GM21717 (cell line): Measurements from ENCODE around the gene METAP2.
"Not testable (repeated sequence)": the region's sequence is repeated elsewhere in the genome, so short reads cannot be mapped to it uniquely, and the experiment has no call there.

Experiments used
- ATAC-seq: cut with Tn5 transposase; IDR thresholded peaks from one replicate; pipeline ENCODE4 v1.9.1; 2021; ENCODE audit warnings: mild to moderate bottlenecking, moderate library complexity; ENCODE audit not compliant: unreplicated experiment

The METAP2 gene

DNA sequence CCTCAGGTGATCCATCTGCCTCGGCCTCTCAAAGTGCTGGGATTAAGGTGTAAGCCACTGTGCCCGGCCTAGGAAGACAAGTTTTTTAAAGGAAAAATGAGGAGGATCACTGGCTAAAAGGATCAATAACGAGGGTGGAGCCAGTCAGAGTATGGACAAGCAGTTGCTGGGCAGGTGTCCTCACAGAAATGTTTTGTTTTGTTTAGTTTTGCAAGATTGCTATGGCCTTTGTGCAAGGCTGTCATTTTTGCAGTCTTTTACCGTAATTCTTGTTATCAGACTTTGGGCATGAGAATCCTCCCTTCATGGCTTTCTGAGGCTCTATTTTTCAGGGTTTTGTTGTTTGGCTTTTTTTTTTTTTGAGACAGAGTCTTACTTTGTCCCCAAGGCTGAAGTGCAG is 11.9 kb upstream of the METAP2 start:
- ATAC-seq = no peak

DNA sequence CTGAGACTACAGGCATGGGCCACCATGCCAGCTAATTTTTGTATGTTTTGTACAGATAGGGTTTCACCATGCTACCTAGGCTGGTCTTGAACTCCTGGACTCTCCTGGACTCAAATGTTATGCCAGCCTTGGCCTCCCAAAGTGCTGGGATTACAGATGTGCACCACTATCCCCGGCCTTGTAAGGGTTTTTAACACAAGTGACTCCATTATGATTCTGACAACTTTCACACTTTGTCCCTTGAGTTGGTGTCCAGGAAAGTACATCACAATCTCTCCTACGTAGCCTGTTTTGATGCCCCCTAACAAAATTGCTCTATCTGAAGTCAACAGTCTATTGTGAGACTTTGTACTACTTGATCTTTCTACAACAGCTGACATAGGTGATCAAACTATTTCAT is 11.4 kb upstream of the METAP2 start:
- ATAC-seq = no peak

- no peak for ATAC-seq
Observed at GRCh38 chr12:95463050-95463449, 10.9 kb upstream of the METAP2 start.

GRCh38 chr12:95463776-95464175 is 10.2 kb upstream of the METAP2 start:
- not testable (repeated sequence) for ATAC-seq

GRCh38 chr12:95465275-95465674 is 8.7 kb upstream of the METAP2 start:
- ATAC-seq = no peak

- no peak for ATAC-seq
Observed at GRCh38 chr12:95470300-95470699, 3.7 kb upstream of the METAP2 start.

GRCh38 chr12:95473231-95473883 is 595 bp upstream of the METAP2 start:
- ATAC-seq = peak; percentile 42

GRCh38 chr12:95474660-95474958 is 657 bp downstream of the METAP2 start:
- no peak for ATAC-seq

GRCh38 chr12:95480230-95480629 is 6.3 kb downstream of the METAP2 start:
- ATAC-seq = peak; percentile 50

- ATAC-seq = no peak
Observed at GRCh38 chr12:95481072-95481471, 7.1 kb downstream of the METAP2 start.

- no peak for ATAC-seq
Observed at GRCh38 chr12:95481888-95482287, 7.9 kb downstream of the METAP2 start.

DNA sequence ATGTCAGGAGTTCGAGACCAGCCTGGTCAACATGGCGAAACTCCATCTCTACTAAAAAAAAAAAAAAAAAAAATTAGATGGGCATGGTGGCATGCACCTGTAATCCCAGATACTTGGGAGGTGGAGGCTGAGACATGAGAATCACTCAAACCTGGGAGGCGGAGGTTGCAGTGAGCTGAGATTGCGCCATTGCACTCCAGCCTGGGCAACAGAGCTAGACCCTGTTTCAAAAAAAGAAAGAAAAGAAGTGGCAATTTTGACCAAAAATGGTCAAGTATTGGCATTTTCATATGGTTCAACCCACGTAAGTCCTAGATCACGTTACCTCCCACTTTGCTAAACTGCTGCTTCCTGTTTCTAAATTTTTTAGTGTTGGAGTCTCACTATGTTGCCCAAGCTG is 8.6 kb downstream of the METAP2 start:
- ATAC-seq = not testable (repeated sequence)

GRCh38 chr12:95484524-95484923 is 10.6 kb downstream of the METAP2 start:
- no peak for ATAC-seq

DNA sequence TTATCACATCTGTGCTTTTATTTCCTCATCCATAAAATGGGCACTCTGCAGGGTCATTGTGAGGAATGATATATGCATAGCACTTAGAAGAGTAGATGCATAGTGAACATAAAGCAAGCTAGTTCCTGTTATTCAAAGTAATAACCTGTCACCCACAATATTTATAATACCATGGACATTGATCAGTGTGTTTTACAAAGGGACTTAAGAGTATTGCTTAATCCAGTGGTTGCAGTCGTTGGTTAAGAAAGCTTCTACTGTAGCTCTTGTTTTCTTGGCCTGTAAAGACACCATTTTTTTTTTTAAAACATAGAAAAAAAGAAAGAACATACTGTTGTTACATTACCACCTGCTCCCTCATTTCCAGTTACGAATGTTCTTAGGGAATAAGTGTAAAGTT is 13.1 kb downstream of the METAP2 start:
- no peak for ATAC-seq

- ATAC-seq = no peak
Observed at GRCh38 chr12:95492462-95492861, 18.5 kb downstream of the METAP2 start.

GRCh38 chr12:95494888-95495287 is 20.9 kb downstream of the METAP2 start:
- no peak for ATAC-seq

DNA sequence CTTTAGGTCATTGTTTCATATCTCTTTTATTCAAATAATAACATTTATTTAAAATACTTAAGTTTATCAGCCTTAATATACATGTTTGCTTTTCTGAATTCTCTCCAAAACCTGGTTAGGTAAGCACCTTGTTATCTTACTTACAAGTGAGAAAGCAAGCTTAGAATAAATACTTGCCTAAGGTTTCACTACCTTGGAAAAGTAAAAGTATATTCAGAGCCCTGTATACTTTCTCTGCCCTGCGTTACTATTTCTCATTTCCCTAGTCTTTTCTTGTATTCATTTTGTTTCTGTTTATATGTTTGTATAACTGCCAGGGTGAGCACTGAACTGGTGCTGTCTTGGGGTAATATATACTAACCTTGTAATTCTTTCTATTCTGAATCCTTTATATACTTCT is 21.5 kb downstream of the METAP2 start:
- ATAC-seq = no peak

DNA sequence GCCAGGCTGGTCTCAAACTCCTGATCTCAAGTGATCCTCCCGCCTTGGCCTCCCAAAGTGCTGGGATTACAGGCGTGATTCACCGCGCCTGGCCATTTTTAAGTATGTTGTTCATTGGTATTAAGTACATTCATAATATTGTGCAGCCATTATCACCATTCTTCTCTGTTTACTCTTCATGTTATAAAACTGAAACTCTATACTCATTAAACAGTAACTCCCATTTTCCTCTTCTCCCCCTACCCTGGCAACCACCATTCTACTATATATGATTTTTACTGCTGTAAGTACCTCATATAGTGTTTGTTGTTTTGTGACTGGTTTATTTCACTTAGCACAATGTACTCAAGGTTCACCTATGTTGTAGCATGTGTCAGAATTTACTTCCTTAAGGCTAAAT is 23.1 kb downstream of the METAP2 start:
- no peak for ATAC-seq

GRCh38 chr12:95498968-95499367 is 25.0 kb downstream of the METAP2 start:
- ATAC-seq = no peak

GRCh38 chr12:95499772-95500171 is 25.8 kb downstream of the METAP2 start:
- ATAC-seq = no peak

DNA sequence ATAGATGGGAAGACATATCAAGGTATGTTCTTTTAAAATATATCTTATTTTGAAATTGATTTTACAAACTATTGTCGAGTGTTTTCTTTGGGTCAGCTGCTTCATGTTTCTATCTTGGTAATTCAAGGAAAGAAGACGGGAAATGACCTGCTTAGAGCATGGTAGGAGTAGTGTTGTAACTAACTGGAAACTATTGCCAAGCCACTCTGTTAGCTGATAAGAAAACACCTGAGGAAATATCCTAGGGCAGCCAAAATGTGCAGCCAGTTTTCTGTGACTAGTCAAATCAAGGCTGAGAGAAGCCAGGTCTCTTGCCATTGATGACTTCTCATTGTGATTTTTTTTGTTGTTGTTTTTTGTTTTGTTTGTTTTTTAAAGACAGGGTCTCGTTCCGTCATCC is 30.2 kb downstream of the METAP2 start:
- no peak for ATAC-seq

GRCh38 chr12:95505039-95505438 is 31.1 kb downstream of the METAP2 start:
- no peak for ATAC-seq

GRCh38 chr12:95506707-95507523 is 33.0 kb downstream of the METAP2 start:
- no peak for ATAC-seq
